CD14-positive monocyte (primary cell): ENCODE measurements around the gene SLC39A1. TPM values are rescaled to one million over a fixed set of nuclear protein-coding genes. Genes with fewer than 3 reads are reported as not detected.

Source experiments
- DNase-seq, 3 donors: peaks; one replicate each; pipeline ENCODE4 v3.0.0-alpha.2; 2011 to 2022
- H2AFZ ChIP-seq: 2 replicates; pipeline ENCODE4 v1.6.0; 2012; ENCODE audit warnings: mild to moderate bottlenecking, low read depth, low read length, inconsistent platforms; ENCODE audit not compliant: insufficient read depth, poor library complexity, severe bottlenecking
- H3K27ac ChIP-seq, 2 donors: 1 replicate in 1 of 2; 2 replicates in 1 of 2; pipeline ENCODE4 v1.5.1; 2012 to 2013; ENCODE audit warnings: low read length in 2 of 2, control low read depth in 1 of 2, inconsistent platforms in 1 of 2, low read depth in 1 of 2, mild to moderate bottlenecking in 1 of 2
- H3K27me3 ChIP-seq, 2 donors: one replicate each; pipeline versions ENCODE4 v1.6.0 to v1.6.1; 2011 to 2013; ENCODE audit warnings: low read length in 2 of 2; ENCODE audit not compliant: control insufficient read depth in 2 of 2, insufficient read depth in 2 of 2
- H3K36me3 ChIP-seq, 2 donors: replicated peaks in 1 of 2; 1 replicate in 1 of 2; 2 replicates in 1 of 2; pipeline versions ENCODE4 v1.5.1 to v1.6.1; 2012 to 2013; ENCODE audit warnings: low read length in 2 of 2, control low read depth in 1 of 2, inconsistent platforms in 1 of 2, mild to moderate bottlenecking in 1 of 2; ENCODE audit not compliant: insufficient read depth in 2 of 2, control insufficient read depth in 1 of 2
- H3K4me1 ChIP-seq, 2 donors: 1 replicate in 1 of 2; 2 replicates in 1 of 2; pipeline versions ENCODE4 v1.5.1 to v1.6.1; 2012 to 2013; ENCODE audit warnings: low read length in 2 of 2, control low read depth in 1 of 2, inconsistent platforms in 1 of 2, mild to moderate bottlenecking in 1 of 2, moderate library complexity in 1 of 2; ENCODE audit not compliant: insufficient read depth in 2 of 2, control insufficient read depth in 1 of 2
- H3K4me2 ChIP-seq: replicated peaks from 2 replicates; pipeline ENCODE3; 2012; ENCODE audit warnings: low read length, moderate library complexity, mild to moderate bottlenecking; ENCODE audit not compliant: poor library complexity, severe bottlenecking; ENCODE audit errors: extremely low read depth
- H3K4me3 ChIP-seq, 3 experiments: fragments of 200-600 bp in 1 of 3; sonication (generic) in 1 of 3; replicated peaks in 1 of 3; 1 replicate in 2 of 3; 2 replicates in 1 of 3; pipeline ENCODE4 v1.5.1; 2011 to 2013; ENCODE audit warnings: low read length in 3 of 3, mild to moderate bottlenecking in 3 of 3, control low read depth in 2 of 3, low read depth in 2 of 3, inconsistent platforms in 1 of 3, moderate library complexity in 1 of 3
- H3K79me2 ChIP-seq: 2 replicates; pipeline ENCODE4 v1.6.0; 2012; ENCODE audit warnings: mild to moderate bottlenecking, control low read depth, inconsistent platforms, low read length, moderate library complexity; ENCODE audit not compliant: insufficient read depth
- H3K9ac ChIP-seq: 2 replicates; pipeline ENCODE4 v1.6.0; 2017; ENCODE audit warnings: low read length, mild to moderate bottlenecking; ENCODE audit not compliant: insufficient read depth, poor library complexity, severe bottlenecking
- H3K9me3 ChIP-seq, 2 donors: replicated peaks in 1 of 2; 1 replicate in 1 of 2; 2 replicates in 1 of 2; pipeline versions ENCODE4 v1.5.1 to v1.6.1; 2012 to 2013; ENCODE audit warnings: low read length in 2 of 2, control low read depth in 1 of 2; ENCODE audit not compliant: control insufficient read depth in 1 of 2, insufficient read depth in 1 of 2
- H4K20me1 ChIP-seq: 2 replicates; pipeline ENCODE4 v1.6.0; 2012; ENCODE audit warnings: mild to moderate bottlenecking, low read length, control low read depth, moderate library complexity; ENCODE audit not compliant: insufficient read depth
- H3K27ac Mint-ChIP-seq, 7 donors: one replicate each; pipeline ENCODE4 v1.8.0; 2020; ENCODE audit warnings: mild to moderate bottlenecking in 7 of 7, mixed read lengths in 7 of 7, moderate library complexity in 6 of 7, inconsistent platforms in 2 of 7
- H3K27me3 Mint-ChIP-seq, 3 donors: one replicate each; pipeline ENCODE4 v1.8.0; 2021 to 2022; ENCODE audit warnings: low read depth in 3 of 3, mild to moderate bottlenecking in 3 of 3, mixed read lengths in 3 of 3, moderate library complexity in 3 of 3, inconsistent platforms in 1 of 3
- H3K36me3 Mint-ChIP-seq, 2 donors: one replicate each; pipeline ENCODE4 v1.8.0; 2020; ENCODE audit warnings: mixed read lengths in 2 of 2, inconsistent platforms in 1 of 2, mild to moderate bottlenecking in 1 of 2
- H3K4me1 Mint-ChIP-seq: one replicate; pipeline ENCODE4 v1.8.0; 2020; ENCODE audit warnings: mild to moderate bottlenecking, mixed read lengths
- H3K4me3 Mint-ChIP-seq, 2 donors: one replicate each; pipeline ENCODE4 v1.8.0; 2020; ENCODE audit warnings: mild to moderate bottlenecking in 2 of 2, mixed read lengths in 2 of 2, moderate library complexity in 1 of 2
- H3K9me3 Mint-ChIP-seq, 7 donors: one replicate each; pipeline ENCODE4 v1.8.0; 2020 to 2022; ENCODE audit warnings: mixed read lengths in 7 of 7, mild to moderate bottlenecking in 6 of 7, moderate library complexity in 6 of 7, inconsistent platforms in 2 of 7
- CTCF ChIP-seq: fragments of 200-600 bp; IDR thresholded peaks from one replicate; pipeline ENCODE4 v1.8.0; 2022; ENCODE audit warnings: antibody characterized with exemption, mild to moderate bottlenecking
- WGBS: methylation state at CpG from one replicate; pipeline ENCODE4 v1.1.5; 2013; ENCODE audit warnings: missing lambda C conversion rate; ENCODE audit not compliant: insufficient coverage; 5-methylcytosine and 5-hydroxymethylcytosine counted together
- intact Hi-C, 2 donors: fragments of 100-400 bp; cut with micrococcal nuclease; formaldehyde crosslinking; loops; one replicate each; pipeline versions ENCODE4 v1.15.0 to v1.15.1; 2023
- polyA plus RNA-seq, 3 donors: library from polyadenylated mRNA; depleted of rRNA in 1 of 3; unstranded in 2 of 3; stranded (reverse) in 1 of 3; fragments of 300-500 nt in 2 of 3; fragments of >200 nt in 1 of 3; fragmentation: Illumina TruSeq in 2 of 3; gene quantifications; 1 replicate in 2 of 3; 2 replicates in 1 of 3; pipeline ENCODE4 v1.2.3, GENCODE V29; 2012 to 2021

SLC39A1 gene
- polyA plus RNA-seq, 3 donors: 37.6 to 83.1 (median 82.1) TPM

DNA sequence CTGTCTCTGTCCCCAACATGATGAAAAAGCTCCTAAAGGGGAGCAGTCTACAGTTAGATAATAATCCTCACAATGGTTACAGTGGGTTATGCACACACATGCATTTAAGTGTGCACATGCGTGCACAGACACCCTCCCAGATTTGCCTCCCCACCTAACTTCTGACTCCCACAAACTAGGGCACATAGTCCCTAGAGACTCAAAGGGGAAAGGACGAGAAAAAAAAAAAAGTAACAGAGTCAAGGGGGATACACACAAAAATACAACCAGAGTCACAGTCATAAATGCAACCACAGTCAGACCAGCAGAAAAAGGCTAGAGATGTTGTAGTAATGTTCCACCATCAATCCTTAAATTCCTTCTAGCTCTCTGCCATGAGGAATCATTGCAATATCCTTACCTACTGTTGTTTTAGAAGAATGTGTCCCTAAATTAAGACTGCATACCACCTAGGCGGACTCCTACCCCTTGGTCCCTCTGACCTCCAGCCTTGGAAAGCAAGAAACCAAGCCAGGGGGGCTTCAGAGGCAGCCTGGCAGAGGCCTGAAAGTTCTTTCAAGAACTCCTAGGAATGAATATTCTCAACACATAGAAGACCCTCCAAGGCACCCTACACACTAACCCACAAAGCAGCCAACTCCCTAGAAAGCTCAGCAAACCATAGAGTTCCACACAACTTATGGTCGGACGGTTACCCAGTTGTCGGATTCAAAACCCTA, 6.2 kb downstream of the SLC39A1 start:
- H3K27me3 Mint-ChIP-seq: peaks cover 0 to 1% (median 0%) of the 10 kb centered on the region in 3 donors
- no peaks in the 10 kb centered on the region for H3K9me3 ChIP-seq
- peaks cover 0 to 4% (median 0%) of the 10 kb centered on the region in 7 donors for H3K9me3 Mint-ChIP-seq
- H3K27ac Mint-ChIP-seq: peak overlapping the region; percentile 62 to 98 (median 92)
- H3K4me1 ChIP-seq: peaks cover 41 to 54% of the 10 kb centered on the region in 2 donors
- peak overlapping the region; percentile 84 to 97 (median 89) for H3K4me3 ChIP-seq
- H3K4me1 Mint-ChIP-seq: peaks cover 53% of the 10 kb centered on the region
- peak overlapping the region; percentile 68 for H2AFZ ChIP-seq
- H3K36me3 ChIP-seq: peaks cover 37 to 56% of the 10 kb centered on the region in 2 donors
- TF ChIP-seq CTCF: no peak
- peaks cover 40 to 61% of the 10 kb centered on the region in 2 donors for H3K36me3 Mint-ChIP-seq
- H3K4me2 ChIP-seq: peak overlapping the region; percentile 98
- H3K4me3 Mint-ChIP-seq: peak overlapping the region; percentile 98
- H3K79me2 ChIP-seq: peaks cover 82% of the 10 kb centered on the region
- WGBS: 0% methylated on average over 3 of the region's 6 CpGs
- DNase-seq: no peak
- peak overlapping the region; percentile 76 for H3K9ac ChIP-seq
- H3K27me3 ChIP-seq: no peaks in the 10 kb centered on the region
- intact Hi-C loops: loop anchor here (1.0 to 5.0 kb wide), 2 partner anchors 10 to 35 kb away; partner anchors contain the start of genes CREB3L4 (in 1 of the 2) and GATAD2B (in 1 of the 2)
- peak overlapping the region in 1 of 2 donors; percentile 87 for H3K27ac ChIP-seq
- peaks cover 64% of the 10 kb centered on the region for H4K20me1 ChIP-seq

GRCh38 chr1:153954826-153955225, 8.5 kb downstream of the SLC39A1 start:
- H3K4me1 ChIP-seq: peaks cover 28 to 36% of the 10 kb centered on the region in 2 donors
- intact Hi-C loops: loop anchor here in 1 of 2 donors (5.0 kb wide), 1 partner anchor 33 kb away; the partner anchor contains the start of gene GATAD2B
- no peak overlapping the region for H3K4me2 ChIP-seq
- WGBS: 98% methylated on average over 6 of the region's 10 CpGs
- H3K9me3 ChIP-seq: no peaks in the 10 kb centered on the region
- H2AFZ ChIP-seq: no peak overlapping the region
- no peak for DNase-seq
- Mint-ChIP-seq H3K9me3 (peaks cover 0 to 4% (median 0%) of the 10 kb centered on the region in 7 donors), H3K36me3 (peaks cover 49 to 61% of the 10 kb centered on the region in 2 donors), H3K4me1 (peaks cover 39% of the 10 kb centered on the region), H3K27ac (peak overlapping the region in 1 of 7 donors; percentile 2), H3K27me3 (peaks cover 0 to 2% (median 1%) of the 10 kb centered on the region in 3 donors), H3K4me3 (no peak overlapping the region)
- no peaks in the 10 kb centered on the region for H3K27me3 ChIP-seq
- peaks cover 51 to 60% of the 10 kb centered on the region in 2 donors for H3K36me3 ChIP-seq
- H3K4me3 ChIP-seq: no peak overlapping the region
- no peak overlapping the region for H3K9ac ChIP-seq
- peaks cover 70% of the 10 kb centered on the region for H4K20me1 ChIP-seq
- no peak for TF ChIP-seq CTCF
- H3K27ac ChIP-seq: no peak overlapping the region
- peaks cover 70% of the 10 kb centered on the region for H3K79me2 ChIP-seq
